ENCODE results near the gene PLEKHH1.
"Not testable (repeated sequence)": the region's sequence is repeated elsewhere in the genome, so short reads cannot be mapped to it uniquely, and the experiment has no call there.

PLEKHH1 gene

DNA sequence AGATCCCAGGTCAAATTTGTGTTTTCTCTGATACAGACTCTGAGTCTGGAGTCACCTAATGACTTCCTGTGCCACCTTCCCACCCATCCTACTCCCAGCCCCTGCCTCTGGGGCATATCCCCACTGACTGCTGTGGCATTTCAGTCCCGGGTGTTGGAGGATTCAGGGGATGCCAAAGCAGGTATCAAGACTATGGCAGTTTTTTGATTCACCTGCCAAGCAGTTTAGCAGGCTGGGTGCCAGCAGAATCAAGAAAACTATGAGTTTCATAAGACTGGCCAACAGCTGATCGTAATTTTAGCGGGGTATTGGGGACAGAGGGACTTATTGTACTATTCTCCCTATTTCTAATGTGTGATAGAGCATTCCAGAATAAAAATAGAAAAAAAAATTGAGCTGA, 4.6 kb downstream of the PLEKHH1 start:
- no peak for DNase-seq

DNA sequence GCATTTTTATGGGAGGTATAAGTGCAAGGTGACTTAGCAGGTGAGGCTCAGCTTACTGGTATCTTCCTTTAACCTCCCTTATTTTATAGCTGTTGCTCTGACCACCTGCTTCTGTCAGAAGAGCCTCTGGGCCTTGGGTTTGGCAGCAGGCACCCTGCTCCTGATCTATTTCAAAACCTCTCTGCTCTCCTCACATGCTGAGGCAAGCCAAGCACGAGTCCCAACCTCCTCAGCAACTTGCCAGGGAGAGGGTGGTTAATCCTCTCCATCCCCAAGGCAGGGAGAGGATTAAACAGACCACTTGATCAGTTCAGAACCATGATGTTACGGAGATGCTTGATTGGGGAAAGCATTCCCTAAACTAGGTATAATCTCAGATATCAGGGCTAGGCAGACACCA, 5.4 kb downstream of the PLEKHH1 start:
- no peak for DNase-seq

DNA sequence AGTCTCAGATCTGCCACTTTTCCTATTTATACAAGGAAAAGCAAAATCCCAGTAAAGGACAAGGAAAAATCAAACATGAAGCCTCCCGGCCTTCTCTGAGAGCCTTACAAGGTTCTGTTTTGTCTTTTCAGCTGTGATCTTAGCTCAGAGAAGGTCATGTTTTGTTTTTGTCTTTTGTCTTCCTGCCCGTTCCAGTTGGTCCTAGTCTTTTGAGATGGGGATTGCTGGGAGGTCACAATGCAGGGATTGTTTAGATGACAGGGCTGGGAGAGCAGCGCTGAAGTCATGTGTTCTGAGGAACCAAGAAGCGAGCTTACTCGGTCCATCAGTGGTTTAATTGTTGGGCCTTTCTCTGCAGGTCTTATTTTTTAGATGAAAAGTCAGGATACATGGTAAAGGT, 6.0 kb downstream of the PLEKHH1 start:
- DNase-seq = no peak

- no peak for DNase-seq
These were observed 8.6 kb downstream of the PLEKHH1 start for GRCh38 chr14:67541448-67542387.

DNA sequence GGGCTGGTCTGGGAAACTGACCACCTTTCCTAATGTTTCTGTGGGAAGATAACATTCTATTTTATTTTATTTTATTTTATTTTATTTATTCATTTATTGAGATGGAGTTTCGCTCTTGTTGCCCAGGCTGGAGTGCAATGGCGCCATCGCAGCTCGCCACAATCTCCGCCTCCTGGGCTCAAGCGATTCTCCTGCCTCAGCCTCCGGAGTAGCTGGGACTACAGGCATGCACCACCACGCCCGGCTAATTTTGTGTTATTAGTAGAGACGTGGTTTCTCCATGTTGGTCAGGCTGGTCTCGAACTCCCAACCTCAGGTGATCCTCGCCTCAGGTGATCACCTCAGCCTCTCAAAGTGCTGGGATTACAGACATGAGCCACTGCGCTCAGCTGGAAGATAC, 9.5 kb downstream of the PLEKHH1 start:
- DNase-seq = not testable (repeated sequence)

- DNase-seq = no peak
These were observed 11.5 kb downstream of the PLEKHH1 start for GRCh38 chr14:67544590-67544989.

- no peak for DNase-seq
These were observed 14.2 kb downstream of the PLEKHH1 start for GRCh38 chr14:67547224-67547780.

GRCh38 chr14:67549734-67550133, 16.6 kb downstream of the PLEKHH1 start:
- no peak for DNase-seq

DNA sequence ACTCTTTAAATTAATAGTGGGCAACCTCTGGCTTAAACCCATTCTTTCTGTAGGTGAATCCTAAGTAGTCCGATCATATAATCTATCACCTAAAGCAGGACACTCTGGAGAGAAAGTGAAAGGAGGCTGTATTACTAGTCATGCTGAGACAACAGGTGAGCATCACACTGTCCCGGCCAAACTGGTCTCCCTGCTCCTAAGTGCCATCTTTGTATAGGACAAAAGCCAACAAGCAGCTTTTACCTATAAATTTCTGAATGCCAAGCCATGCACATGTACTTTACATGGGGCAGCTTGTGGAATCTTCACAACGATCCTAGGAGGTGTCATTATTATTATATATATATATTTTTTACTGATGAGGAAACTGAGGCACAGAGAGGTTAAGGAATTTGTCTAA, 18.0 kb downstream of the PLEKHH1 start:
- DNase-seq = no peak

GRCh38 chr14:67551940-67552339, 18.9 kb downstream of the PLEKHH1 start:
- no peak for DNase-seq

DNA sequence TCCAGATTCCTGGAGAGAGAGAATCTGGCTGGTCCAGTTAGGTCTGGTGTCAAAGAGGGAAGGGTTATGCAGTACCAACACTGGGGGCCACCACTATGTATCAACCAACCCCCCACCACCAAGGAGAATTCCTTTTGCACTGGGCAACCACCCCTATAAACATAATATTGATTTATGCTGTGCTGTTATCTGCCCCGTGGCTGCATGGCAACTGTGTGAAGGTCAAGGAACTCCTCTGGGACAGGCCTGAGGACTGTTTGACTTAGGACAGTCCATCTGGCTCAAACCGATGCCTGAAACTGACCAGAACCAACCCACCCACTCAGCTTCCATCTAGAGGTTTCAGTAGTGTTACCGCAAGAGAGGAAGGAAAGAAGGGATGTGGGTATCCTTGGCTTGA, 20.5 kb downstream of the PLEKHH1 start:
- no peak for DNase-seq

DNA sequence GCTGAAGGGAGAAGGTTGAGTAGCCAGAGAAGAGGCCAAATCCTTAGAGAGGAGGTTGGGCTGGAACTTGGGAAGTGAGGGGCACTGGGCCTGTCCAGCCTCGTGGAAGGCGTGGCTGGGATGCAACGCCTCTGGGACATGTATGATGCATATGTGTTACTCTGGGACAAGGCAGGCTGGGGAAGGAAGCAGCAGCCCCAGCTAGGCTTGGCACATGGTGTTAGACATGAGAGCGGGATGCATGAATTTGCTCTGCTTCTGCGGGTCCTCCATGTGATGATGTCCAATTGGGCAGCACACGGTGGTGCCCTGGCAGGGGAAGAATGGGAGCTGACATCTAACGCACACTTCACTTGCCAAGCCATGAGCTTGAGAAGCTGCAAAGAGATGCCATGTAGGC, 21.3 kb downstream of the PLEKHH1 start:
- no peak for DNase-seq

DNA sequence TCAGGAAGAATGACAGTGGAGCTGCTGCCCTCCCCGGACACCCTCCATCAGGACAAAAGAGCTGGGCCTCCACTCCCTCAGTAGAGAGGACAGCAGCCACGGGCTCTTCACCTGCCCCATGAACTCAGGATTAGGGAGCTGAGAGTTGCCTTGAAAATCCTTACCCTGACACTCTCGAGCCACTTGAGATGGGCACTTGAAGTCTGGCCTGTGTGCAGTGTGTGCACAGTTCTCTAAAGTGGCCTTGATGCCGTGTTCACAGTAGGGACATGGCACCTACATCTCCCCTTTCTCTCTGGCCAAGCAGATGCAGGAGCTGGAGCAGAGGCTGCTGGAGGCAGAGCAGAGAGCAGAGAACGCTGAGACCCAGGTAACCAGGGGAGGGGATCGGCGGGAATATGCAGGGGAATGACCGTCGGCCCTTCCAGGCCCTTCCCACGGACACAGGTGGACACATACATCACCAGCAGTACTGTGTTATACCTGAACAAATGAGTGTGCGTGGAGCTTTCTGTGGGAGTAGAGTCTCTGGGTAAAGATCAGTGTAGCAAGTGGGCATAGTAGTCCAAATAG, 22.5 kb downstream of the PLEKHH1 start:
- DNase-seq = no peak

GRCh38 chr14:67556671-67557070, 23.6 kb downstream of the PLEKHH1 start:
- DNase-seq = no peak

- DNase-seq = no peak
These were observed 24.0 kb downstream of the PLEKHH1 start for GRCh38 chr14:67557118-67557517.

DNA sequence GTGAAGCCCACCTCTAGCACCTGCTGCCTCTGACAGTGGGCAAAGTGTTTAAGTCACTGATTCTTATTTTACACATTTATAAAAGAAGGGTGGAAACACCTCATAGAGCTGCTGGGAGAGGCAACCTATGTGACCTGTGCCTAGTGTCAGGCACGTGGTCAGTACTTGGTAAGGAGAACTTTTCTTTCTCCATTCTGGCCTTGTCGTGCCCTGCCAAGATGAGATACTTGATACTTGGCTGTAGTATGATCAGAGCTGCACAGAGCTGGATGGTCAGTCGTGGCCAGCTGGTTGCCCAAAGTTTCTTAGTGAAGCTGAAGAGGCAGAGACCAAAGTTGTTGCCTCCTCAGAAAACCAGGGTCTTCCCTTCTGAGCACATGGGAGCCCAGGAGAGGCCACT, 24.6 kb downstream of the PLEKHH1 start:
- no peak for DNase-seq

DNA sequence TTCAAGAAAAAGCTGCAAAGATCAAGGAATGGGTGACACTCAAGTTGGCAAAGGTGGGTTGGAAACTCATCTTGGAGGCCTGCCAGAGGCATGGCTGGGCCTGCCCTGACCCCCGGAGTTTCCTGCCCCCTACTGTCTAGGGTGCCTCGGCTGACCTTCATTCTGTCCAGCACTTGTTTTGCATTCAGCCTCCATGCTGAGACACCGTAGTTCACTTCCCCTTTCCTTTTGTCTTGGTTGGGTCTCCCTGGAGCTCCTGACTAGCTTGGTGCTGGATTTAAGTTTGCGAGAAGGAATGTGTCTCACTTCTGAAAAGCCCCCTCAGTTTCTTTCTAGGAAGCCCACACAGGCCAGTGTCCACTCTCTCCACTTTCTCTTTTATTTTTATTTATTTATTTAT, 26.5 kb downstream of the PLEKHH1 start:
- DNase-seq = no peak

DNA sequence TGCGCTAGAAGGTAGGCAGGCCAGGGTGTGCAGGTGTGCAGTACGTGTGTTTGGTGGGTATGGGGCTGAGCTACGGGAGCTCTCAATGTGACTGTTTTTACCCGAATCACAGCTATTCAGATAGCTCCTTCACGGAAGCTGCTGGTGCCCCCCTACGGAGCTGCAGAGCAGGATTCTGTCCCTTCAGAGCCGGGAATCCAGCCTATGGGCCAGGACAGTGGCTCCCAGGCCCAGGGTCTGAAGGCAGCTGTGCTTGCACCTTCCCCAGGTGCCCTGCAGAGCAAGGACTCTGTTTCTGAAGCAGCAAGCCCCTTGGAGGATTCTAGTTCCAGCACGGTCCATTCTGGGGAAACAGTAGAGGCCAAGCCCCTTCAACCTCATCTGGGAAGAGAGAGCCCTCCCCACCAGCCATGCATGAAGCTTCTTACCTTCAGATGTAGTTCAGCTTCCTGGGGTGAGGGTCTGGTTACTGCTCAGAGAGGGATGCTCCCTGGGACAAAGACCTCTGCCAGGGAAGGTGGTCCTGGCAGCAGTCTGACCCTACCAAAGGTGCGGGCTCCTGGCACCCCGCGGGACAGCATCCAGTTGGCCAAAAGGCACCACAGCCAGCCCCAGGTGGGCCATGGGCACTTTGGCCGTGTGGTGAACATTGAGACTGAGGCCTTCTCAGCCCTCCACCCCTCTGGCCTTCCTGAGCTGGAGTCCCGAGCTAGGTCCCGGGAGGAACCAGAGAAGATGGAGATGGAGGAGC, 29.1 kb downstream of the PLEKHH1 start:
- peak; percentile 54 for DNase-seq

- no peak for DNase-seq
These were observed 29.7 kb downstream of the PLEKHH1 start for GRCh38 chr14:67562776-67563150.

DNA sequence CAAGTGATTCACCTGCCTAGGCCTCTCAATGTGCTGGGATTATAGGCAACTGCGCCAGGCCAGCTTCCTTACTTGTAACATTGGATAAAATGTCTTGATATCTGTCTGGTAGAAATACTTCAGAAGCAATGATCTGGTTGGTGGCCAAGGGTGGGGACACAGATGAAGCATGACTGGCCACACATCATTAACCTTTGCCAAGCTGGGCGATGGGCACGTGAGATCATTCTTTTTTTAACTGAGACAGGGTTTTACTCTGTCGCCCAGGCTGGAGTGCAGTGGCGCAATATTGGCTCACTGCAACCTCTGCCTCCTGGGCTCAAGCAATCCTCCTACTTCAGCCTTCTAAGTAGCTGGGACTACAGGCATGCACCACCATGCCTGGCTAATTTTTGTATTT, 31.1 kb downstream of the PLEKHH1 start:
- no peak for DNase-seq

- DNase-seq = peak; percentile 36
These were observed 33.8 kb downstream of the PLEKHH1 start for GRCh38 chr14:67566908-67567307.

DNA sequence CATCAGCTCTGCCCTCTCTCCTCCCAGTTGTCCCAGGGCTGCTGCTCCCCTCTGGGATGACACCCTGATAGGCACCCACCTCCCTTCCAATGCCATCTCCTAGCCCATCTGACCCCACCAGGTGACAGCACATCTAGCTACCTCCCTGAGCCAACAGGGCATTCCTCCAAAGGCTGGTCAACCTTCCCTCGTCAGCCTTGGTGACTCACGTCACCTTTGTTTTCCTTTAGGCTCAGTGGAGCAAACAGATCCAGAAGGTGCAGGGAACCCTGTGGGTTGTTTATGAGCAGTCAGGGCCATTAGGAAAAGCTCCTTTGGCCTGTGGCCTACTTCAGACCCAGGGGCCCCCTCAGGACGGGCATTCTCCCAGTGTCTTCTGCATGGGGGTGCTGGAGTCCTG, 34.6 kb downstream of the PLEKHH1 start:
- peak; percentile 52 for DNase-seq

DNA sequence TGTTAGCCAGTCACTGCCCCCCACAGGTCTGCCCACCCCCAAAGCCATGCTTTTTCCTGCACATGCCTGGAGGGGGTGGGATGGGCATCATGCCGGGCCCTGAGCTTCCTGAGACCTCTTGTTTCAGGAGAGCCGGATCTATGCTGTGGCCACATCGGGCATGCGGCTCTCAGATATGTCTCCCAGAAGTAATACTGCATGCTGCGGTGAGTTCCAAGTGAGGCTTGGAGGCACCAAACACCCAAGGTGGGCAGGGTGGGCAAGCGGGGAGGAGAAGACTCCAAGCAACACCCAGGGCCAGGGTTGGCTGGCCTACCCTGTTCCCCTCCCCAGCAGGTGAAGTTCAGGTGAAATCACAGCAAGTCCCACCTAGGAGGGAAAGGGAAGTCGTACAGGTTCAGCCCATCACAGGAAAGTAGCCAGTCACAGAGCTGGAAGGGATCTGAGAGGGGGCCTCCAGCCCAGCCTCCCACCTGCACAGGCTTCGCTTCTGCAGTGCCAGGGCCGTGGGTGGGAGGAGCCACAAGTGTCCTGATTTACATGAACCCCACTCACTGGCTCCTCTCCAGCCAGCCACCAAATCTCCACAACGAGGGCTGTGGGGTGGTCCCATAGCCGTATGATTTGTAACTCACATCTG, 36.0 kb downstream of the PLEKHH1 start:
- DNase-seq = peak; percentile 60
